OCI-LY1 (cell line): Measurements from ENCODE around the gene SCAI.

Experiments
- EZH2 ChIP-seq: fragments of 200-600 bp; sonication (generic), shearing (Covaris generic); IDR thresholded peaks from 2 replicates; pipeline ENCODE4 v1.8.0; 2017; ENCODE audit warnings: borderline replicate concordance, mixed run types, mild to moderate bottlenecking, antibody characterized with exemption, low read length, moderate library complexity, mixed read lengths
- TF ChIP-seq, protein P1 (sequence below): fragments of 200-600 bp; sonication (generic), shearing (Covaris generic); IDR thresholded peaks from 2 replicates; pipeline ENCODE4 v1.5.1; 2017; ENCODE audit warnings: mild to moderate bottlenecking, antibody characterized with exemption, low read length, moderate library complexity, mixed read lengths

DNA sequence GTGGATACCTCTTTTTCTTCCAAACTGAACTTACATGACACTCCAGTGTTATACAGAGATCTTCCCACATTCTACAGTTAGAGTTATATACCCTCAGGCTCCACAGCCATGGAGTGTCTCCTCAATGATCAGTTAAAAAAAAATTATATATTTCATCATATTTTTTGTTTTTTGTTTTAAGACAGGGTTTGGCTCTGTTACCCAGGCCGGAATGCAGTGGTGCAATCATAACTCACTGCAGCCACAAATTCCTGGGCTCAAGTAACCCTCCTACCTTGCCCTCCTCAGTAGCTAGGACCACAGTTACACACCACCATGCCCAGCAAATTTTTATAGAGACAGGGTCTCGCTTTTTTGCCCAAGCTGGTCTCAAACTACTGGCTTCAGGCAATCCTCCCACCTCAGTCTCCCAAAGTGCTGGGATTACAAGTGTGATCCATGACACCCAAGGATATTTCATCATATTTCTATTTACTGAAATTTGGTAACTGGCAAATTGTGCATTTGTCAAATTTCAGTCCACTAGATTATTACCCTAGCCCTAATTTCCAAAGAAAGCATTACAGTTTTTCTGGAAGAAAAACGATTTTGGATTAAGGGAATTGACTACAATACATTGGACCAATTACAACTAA, 18.1 kb upstream of the SCAI start:
- TF ChIP-seq, protein P1, sequence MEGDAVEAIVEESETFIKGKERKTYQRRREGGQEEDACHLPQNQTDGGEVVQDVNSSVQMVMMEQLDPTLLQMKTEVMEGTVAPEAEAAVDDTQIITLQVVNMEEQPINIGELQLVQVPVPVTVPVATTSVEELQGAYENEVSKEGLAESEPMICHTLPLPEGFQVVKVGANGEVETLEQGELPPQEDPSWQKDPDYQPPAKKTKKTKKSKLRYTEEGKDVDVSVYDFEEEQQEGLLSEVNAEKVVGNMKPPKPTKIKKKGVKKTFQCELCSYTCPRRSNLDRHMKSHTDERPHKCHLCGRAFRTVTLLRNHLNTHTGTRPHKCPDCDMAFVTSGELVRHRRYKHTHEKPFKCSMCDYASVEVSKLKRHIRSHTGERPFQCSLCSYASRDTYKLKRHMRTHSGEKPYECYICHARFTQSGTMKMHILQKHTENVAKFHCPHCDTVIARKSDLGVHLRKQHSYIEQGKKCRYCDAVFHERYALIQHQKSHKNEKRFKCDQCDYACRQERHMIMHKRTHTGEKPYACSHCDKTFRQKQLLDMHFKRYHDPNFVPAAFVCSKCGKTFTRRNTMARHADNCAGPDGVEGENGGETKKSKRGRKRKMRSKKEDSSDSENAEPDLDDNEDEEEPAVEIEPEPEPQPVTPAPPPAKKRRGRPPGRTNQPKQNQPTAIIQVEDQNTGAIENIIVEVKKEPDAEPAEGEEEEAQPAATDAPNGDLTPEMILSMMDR: no peak
- no peak for TF ChIP-seq EZH2
